ENCODE data around the gene DPP4.

DNA sequence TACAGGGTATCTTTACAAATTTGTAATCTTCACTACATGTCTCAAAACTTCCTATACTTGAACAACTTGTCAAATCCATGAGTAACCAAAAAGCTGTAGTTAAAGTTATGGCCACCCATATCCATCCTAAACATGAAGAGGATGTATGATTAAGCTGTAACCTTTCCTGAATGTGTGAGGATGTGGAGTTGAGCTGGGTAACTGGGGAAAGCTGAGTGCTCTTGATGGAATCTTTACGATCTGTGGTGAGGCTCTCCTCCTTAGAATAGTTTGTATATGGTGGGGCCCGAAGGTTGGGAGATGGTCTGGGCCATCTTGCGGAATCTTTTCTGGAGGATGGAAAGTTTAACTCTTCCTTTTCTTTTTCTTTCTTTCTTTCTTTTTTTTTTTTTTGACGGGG is 29.4 kb downstream of the DPP4 start:
- TF ChIP-seq EZH2 (IDR thresholded peaks at IDR 0.05; ENCODE audit: insufficient read depth, poor library complexity, severe bottlenecking) (no peak), EZH2phosphoT487 (IDR thresholded peaks at IDR 0.05; ENCODE audit: insufficient read depth, low read depth) (no peak)
